MM.1S (cell line): ENCODE data around the gene ARPC2.

ENCODE experiments used
- EZH2 ChIP-seq: fragments of 300-600 bp; sonication (generic); optimal IDR thresholded peaks from 2 replicates; pipeline ENCODE3; 2017; ENCODE audit warnings: low read depth, mild to moderate bottlenecking, antibody characterized with exemption, low read length, mixed read lengths
- EZH2phosphoT487 ChIP-seq: fragments of 300-600 bp; sonication (generic); IDR thresholded peaks from 2 replicates; pipeline ENCODE4 v1.6.1; 2018; ENCODE audit warnings: antibody characterized with exemption, low read length
- TF ChIP-seq, protein P1 (sequence below): fragments of 300-600 bp; sonication (generic); IDR thresholded peaks from 2 replicates; pipeline ENCODE4 v1.5.1; 2016; ENCODE audit warnings: antibody characterized with exemption, low read length, mixed read lengths

DNA sequence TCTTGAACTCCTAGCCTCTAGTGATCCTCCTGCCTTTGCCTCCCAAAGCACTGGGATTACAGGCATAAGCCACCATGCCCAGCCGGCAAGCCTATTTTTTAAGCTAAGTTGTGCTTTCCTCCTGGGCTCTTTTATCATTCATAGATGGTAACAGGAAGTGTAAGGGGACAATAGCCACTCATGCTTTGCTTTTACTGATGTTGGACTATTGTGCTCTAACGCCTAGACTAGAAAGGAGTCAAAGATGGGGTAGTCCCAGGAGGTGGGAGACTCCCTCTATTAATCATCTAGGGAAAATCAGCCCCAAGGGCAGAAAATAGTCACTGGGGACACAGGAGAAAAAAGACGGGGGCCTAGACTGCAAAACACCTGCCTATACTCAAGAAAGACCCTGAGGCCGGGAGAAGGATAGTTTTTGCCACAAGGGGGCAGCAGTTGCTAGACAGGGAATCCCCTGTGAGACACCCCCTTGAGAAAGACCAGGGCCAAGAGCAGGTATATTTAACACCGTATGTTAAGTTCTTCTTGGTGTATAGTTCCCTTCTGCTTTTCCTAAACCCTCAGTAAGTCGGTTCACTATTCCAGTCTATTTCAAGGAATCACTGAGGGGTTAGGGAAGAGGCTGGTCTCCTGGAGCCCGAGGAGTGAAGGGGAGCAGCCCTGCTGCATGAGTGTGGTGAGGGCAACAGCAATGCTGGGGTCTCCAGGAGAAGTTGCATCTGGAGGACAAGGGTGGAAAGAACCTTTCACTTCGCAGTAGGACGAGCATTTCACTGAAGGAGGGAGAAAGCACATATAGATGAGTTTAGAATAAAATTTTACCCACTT lies 48.1 kb upstream of the ARPC2 start:
- TF ChIP-seq, protein P1, sequence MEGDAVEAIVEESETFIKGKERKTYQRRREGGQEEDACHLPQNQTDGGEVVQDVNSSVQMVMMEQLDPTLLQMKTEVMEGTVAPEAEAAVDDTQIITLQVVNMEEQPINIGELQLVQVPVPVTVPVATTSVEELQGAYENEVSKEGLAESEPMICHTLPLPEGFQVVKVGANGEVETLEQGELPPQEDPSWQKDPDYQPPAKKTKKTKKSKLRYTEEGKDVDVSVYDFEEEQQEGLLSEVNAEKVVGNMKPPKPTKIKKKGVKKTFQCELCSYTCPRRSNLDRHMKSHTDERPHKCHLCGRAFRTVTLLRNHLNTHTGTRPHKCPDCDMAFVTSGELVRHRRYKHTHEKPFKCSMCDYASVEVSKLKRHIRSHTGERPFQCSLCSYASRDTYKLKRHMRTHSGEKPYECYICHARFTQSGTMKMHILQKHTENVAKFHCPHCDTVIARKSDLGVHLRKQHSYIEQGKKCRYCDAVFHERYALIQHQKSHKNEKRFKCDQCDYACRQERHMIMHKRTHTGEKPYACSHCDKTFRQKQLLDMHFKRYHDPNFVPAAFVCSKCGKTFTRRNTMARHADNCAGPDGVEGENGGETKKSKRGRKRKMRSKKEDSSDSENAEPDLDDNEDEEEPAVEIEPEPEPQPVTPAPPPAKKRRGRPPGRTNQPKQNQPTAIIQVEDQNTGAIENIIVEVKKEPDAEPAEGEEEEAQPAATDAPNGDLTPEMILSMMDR = peak; percentile 81
- TF ChIP-seq EZH2 (no peak), EZH2phosphoT487 (no peak)
